Measurements from ENCODE around the gene RAE1. TPM values are rescaled to one million over a fixed set of nuclear protein-coding genes. Genes with fewer than 3 reads are reported as not detected.

RAE1 gene
- total RNA-seq, 1 donor from 2014 or later, result 18.0 TPM

DNA sequence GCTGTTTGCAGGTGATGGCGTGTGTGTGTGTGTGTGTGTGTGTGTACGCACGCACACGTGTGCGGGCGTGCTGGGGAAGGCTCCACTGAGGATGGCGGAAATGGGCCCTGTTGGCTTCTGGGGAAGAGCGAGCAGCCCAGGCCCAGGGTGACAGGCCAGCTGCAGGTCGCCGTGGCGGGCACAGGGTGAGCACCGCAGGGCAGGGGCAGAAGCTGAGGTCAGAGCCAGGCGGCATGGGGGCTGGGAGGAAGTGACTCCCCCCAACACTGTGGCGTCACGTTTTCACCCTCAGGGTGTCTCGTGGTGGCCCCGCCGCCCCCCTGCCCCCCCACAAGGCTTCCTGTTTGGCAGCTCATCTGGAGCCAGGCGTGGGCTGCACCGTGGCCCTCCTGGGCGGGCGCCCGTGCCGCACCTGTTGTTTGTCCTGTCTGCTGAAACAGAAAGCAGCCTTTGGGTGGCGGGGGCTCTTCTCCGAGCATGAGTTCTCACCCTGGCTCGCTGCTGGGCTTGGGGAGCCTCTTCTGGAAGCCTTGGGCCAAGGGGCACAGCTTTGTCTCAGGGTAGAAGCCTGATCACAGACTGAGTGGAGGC lies 47.3 kb downstream of the RAE1 start:
- no peak for DNase-seq (ENCODE audit: low spot score)

DNA sequence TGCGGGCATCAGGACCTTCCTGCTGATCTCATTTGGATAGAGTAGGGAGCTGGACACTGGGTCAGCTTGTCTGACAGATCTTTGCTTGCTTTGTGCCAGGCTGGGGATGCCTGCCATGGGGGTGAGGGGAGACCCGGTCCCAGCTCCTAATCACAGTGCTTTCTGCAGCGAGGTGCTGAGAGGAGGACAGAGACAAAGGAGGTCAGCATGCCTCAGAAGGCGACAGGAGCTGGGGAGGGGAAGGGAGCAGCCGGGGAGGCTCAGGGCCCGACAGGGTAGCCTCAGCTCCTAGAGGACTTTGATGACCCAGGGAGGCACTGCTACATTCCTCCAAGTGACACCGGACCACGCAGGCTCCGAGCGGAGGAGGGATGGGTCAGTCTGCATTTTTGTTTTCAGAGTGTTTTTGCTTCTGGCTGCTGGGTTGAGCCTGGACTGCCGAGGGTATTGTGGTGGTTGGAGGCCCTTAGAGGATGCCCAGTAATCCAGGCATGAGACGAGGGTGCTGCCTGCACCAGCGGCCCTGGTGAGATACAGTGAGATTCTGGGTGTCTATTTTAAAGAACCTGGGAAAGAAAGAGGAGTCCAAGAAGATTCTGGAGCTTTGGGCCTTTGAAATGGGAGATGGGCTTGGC lies 48.0 kb downstream of the RAE1 start:
- DNase-seq (ENCODE audit: low spot score), result no peak

- DNase-seq (ENCODE audit: low spot score), result no peak
These were observed 48.6 kb downstream of the RAE1 start for GRCh38 chr20:57399587-57400155.

GRCh38 chr20:57400231-57400701 lies 49.2 kb downstream of the RAE1 start:
- DNase-seq (ENCODE audit: low spot score), result no peak

- no peak for DNase-seq (ENCODE audit: low spot score)
These were observed 49.9 kb downstream of the RAE1 start for GRCh38 chr20:57400821-57401564.

- DNase-seq (ENCODE audit: low spot score), result no peak
These were observed 50.5 kb downstream of the RAE1 start for GRCh38 chr20:57401565-57401918.

DNA sequence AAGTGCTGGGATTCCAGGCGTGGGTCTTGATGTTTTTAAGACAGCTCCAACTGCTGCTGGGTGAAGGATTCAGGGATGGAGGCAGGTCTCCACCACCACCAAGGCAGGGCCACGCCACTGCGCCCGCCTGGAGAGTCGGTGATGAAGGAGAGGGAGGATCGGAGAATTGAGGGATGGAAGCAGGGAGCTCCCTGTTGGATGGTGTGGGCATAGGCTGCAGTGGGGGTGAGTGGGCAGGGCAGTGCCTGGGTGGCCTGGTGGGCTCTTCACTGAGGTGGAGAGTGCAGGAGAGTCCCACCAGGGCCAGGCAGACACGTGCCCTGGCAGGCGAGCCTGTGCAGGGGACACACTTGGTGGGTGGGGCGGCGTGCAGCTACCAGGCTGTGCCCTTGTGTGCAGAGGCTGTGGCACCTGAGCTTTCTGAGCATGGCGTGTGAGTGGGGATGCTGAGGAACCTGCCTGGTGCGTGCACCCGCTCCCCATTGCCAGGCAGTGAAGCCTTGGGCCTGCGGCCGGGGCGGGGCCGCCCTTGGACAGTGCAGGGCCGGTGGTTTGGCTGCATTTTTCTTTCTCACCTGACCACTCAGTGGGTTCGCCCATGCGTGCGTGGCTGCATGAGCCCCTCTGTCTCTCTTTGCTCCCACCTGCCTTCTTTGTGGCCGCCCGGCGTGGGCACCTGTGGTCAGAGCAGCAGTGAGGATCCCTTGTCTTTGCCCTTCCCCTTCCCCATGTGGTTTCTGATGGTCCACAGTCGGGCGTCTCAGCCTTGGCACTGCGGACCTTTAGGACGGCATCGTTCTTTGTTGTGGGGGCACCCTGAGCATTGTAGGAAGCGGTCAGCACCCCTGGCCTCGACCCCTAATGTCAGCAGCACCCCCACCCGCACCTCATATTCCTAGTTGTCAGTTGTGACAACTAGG lies 51.4 kb downstream of the RAE1 start:
- DNase-seq (ENCODE audit: low spot score), result no peak

- no peak for DNase-seq (ENCODE audit: low spot score)
These were observed 52.2 kb downstream of the RAE1 start for GRCh38 chr20:57403216-57403615.

GRCh38 chr20:57404006-57404405 lies 53.0 kb downstream of the RAE1 start:
- no peak for DNase-seq (ENCODE audit: low spot score)

DNA sequence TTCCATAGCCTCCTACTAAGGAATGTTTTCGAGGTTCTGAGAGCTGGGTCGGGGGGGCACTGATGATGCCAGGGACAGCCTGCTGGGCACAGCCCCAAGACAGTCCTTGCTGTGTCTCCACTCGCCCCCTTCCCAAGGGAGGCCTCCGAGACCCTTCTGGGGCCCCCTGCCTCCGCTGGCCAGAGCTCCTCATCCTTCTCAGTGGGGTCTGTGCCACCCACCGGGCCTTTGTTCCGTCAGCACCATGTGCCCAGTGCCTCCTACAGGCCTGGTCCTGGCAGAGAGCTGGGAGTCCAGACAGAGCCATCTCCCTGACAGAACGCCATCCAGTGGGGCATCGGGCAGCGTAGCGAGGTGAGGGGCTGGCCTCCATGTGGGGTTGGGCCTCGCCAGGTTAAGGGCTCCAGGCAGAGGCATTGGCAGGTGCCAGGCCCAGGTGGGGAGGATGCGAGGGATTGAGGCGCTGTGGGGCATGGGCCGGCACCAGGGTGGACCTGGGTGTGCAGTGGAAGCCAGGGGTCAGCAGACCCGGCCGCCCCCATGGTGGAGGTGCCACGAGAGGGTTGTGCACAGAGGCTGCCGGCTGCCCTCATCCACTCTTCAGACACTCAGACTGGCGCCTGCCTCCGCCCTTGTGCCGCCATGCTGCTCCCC lies 53.5 kb downstream of the RAE1 start:
- DNase-seq (ENCODE audit: low spot score), result no peak

GRCh38 chr20:57405236-57406016 lies 54.4 kb downstream of the RAE1 start:
- no peak for DNase-seq (ENCODE audit: low spot score)

GRCh38 chr20:57407541-57407956 lies 56.5 kb downstream of the RAE1 start:
- DNase-seq (ENCODE audit: low spot score), result no peak

GRCh38 chr20:57408131-57408530 lies 57.1 kb downstream of the RAE1 start:
- no peak for DNase-seq (ENCODE audit: low spot score)

GRCh38 chr20:57408536-57409233 lies 57.6 kb downstream of the RAE1 start:
- no peak for DNase-seq (ENCODE audit: low spot score)

DNA sequence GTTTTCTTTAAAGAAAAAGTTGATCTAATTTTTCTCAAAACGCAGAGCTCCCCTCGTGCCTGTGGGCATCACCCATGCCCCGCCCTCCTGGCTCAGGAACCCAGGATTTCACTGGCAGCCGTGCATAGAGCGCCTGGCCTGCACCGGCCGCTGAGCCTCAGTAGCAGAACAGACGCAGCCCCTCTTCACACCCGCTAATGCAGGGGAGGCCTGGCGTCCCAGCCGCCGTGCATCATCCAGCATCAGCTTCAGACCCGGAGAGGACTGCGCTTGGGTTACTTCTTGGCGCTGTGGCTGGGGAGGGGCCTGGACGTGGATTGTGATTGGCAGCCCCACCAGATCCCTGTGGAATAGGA lies 58.2 kb downstream of the RAE1 start:
- no peak for DNase-seq (ENCODE audit: low spot score)

DNA sequence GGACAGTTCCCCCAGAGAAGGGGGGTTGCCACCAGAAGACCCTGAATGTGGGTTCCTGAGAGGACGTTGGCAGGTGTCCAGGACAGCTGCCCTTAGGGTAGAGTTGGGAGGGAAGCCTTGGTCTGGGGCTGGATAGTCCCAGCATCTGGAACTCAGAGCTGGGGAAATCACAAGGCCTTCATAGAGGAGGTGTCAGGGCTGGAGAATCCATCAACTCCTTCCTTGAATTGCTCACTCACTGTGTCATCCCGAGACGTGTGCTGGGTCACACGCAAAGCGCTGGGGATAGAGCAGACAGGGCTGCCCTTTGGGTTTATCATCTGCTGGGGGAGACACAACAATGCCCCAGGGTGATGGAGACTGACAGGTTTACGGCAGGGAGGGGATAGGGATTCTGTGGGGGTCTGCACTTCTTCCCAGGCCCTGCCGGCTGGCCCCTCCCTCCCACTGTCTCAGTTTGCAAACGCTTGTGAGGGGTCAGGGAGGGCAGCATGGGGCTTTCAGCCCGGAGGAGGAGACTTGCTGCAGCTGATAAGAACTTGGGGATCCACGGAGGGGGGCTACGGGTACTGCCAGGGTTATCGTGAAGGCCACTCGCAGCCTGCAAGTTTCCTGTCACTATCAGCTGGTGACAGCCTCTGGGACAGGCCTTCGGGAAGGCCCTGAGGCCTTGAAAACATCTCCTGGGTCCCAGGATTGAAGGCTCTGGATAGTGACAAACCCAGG lies 58.8 kb downstream of the RAE1 start:
- DNase-seq (ENCODE audit: low spot score), result no peak

DNA sequence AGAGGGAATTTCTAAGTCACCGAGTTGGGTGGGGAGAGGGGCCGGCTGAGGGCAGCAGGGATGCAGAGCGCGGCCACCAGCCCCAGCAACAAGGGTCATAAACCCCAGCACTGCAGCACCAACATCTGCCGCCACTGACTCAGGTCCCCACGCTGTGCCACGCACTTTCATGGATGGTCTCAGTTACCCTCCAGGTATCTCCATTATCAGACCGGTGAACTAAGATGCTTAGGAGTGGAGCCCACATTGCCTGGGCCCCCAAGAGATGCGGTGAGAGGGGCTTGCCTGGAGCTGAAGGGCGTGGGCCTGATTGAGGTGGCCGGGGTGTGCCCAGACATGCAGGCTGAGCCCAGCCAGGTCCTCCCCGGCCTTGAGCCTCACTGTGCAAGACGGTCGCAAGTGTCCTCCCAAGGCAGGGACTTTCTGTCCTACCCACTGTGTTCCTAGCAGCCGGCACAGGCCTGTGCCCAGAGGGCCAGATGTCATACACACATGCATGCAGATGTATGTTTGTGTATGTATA lies 59.4 kb downstream of the RAE1 start:
- DNase-seq (ENCODE audit: low spot score), result no peak

- no peak for DNase-seq (ENCODE audit: low spot score)
These were observed 59.9 kb downstream of the RAE1 start for GRCh38 chr20:57410924-57411323.

All from mesenteric fat pad (tissue), 1 donor.